Upper lobe of left lung (tissue), 4 donors: ENCODE data around the gene IGFBP5.

Source experiments
- CTCF ChIP-seq, 6 experiments: fragments of 450-650 bp in 4 of 6; fragments of 200-600 bp in 2 of 6; sonication (generic) in 2 of 6; IDR thresholded peaks; one replicate each; pipeline ENCODE4 v1.5.1; 2016 to 2019; ENCODE audit warnings: antibody characterized with exemption in 6 of 6
- POLR2A ChIP-seq, 4 donors: fragments of 450-650 bp; IDR thresholded peaks; one replicate each; pipeline ENCODE4 v1.5.1; 2016 to 2017; ENCODE audit warnings: antibody characterized with exemption in 4 of 4, mild to moderate bottlenecking in 2 of 4
- POLR2AphosphoS5 ChIP-seq, 2 donors: sonication (generic); formaldehyde crosslinking; IDR thresholded peaks; one replicate each; pipeline ENCODE4 v1.5.1; 2017; ENCODE audit warnings: antibody characterized with exemption in 2 of 2

DNA sequence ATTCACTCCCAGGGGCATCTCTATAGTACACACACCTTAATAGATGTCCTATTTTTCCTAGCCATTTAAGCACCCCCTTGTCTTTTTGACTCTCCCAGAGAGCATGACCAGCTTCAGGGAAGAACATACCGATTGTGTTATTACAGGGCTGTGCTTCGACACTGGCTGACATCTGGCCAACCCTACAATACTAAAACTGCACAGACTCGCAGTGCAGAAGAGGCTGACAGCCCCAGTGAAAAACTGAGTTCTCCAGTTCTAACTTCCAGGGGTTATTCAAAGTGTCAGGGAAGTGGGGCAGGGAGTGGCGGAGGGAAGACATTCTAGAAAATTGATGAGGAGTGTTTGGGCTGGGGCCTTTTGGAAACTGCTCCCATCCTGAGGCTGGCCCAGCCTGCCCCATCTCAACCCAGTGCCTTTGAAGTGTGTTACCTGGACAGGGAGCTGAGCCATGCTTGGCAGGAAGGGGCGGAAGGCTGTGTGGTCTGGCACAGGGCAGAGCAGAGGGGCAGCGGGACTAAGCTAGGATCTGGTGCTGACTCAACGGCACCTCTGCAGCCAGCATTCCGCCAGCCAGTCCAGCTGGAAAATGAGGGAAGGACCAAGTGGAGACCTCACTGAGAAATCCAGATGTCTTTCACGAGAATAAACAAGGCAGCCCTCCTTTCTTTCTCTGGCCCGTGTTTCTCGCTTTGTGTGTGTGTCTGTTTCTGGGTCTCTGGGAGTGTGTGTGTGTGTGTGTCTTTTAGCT, 15.4 kb upstream of the IGFBP5 start:
- TF ChIP-seq CTCF (IDR thresholded peaks at IDR 0.05): no peak
- no peak for TF ChIP-seq POLR2A (IDR thresholded peaks at IDR 0.05)
- no peak for TF ChIP-seq POLR2AphosphoS5 (IDR thresholded peaks at IDR 0.05)
